Measurements from ENCODE around the gene PDGFC. TPM values are rescaled to one million over a fixed set of nuclear protein-coding genes. Genes with fewer than 3 reads are reported as not detected.

The PDGFC gene
- total and polyA plus RNA-seq, 5 experiments from 2014 or later = not detected

- no peak for DNase-seq
- Mint-ChIP-seq H3K27ac (no peak overlapping the region), H3K9me3 (peaks cover 0 to 15% (median 4%) of the 10 kb centered on the region in 9 donors), H3K36me3 (no peaks in the 10 kb centered on the region), H3K4me1 (no peaks in the 10 kb centered on the region), H3K4me3 (no peak overlapping the region), H3K27me3 (no peaks in the 10 kb centered on the region)
- POLR2A ChIA-PET = no interaction called here
- no peak for ATAC-seq
Observed at GRCh38 chr4:156749426-156750403, 221.9 kb downstream of the PDGFC start.

GRCh38 chr4:156746111-156746510 is 225.5 kb downstream of the PDGFC start:
- H3K36me3 Mint-ChIP-seq = no peaks in the 10 kb centered on the region
- POLR2A ChIA-PET = no interaction called here
- DNase-seq (no peak), ATAC-seq (no peak)
- no peaks in the 10 kb centered on the region for H3K27me3 Mint-ChIP-seq
- peaks cover 0 to 22% (median 8%) of the 10 kb centered on the region in 9 donors for H3K9me3 Mint-ChIP-seq
- H3K4me3 Mint-ChIP-seq = no peak overlapping the region
- no peaks in the 10 kb centered on the region for H3K4me1 Mint-ChIP-seq
- H3K27ac Mint-ChIP-seq = no peak overlapping the region

- DNase-seq = no peak
- H3K4me1 Mint-ChIP-seq = no peaks in the 10 kb centered on the region
Observed at GRCh38 chr4:156738766-156739165, 232.8 kb downstream of the PDGFC start.

GRCh38 chr4:156734965-156735895 is 236.4 kb downstream of the PDGFC start:
- Mint-ChIP-seq H3K27ac (no peak overlapping the region), H3K4me1 (no peaks in the 10 kb centered on the region), H3K27me3 (no peaks in the 10 kb centered on the region), H3K4me3 (no peak overlapping the region), H3K36me3 (no peaks in the 10 kb centered on the region), H3K9me3 (peaks cover 0 to 28% (median 12%) of the 10 kb centered on the region in 9 donors)
- POLR2A ChIA-PET = no interaction called here
- no peak for DNase-seq
- ATAC-seq = no peak

More at GRCh38 chr4:156738766-156739165, 232.8 kb downstream of the PDGFC start:
- POLR2A ChIA-PET = no interaction called here
- H3K27ac Mint-ChIP-seq = no peak overlapping the region
- H3K9me3 Mint-ChIP-seq = peaks cover 0 to 14% (median 6%) of the 10 kb centered on the region in 9 donors
- no peak for ATAC-seq
- no peaks in the 10 kb centered on the region for H3K27me3 Mint-ChIP-seq
- H3K36me3 Mint-ChIP-seq = no peaks in the 10 kb centered on the region
- no peak overlapping the region for H3K4me3 Mint-ChIP-seq

- no peak for ATAC-seq
- no peak for DNase-seq
- Mint-ChIP-seq H3K27ac (no peak overlapping the region), H3K9me3 (peaks cover 0 to 36% (median 12%) of the 10 kb centered on the region in 9 donors), H3K4me1 (no peaks in the 10 kb centered on the region), H3K27me3 (no peaks in the 10 kb centered on the region), H3K36me3 (no peaks in the 10 kb centered on the region), H3K4me3 (no peak overlapping the region)
- POLR2A ChIA-PET = no interaction called here
Observed at GRCh38 chr4:156733582-156733981, 238.0 kb downstream of the PDGFC start.

- no peak for ATAC-seq
- DNase-seq = no peak
- Mint-ChIP-seq H3K36me3 (no peaks in the 10 kb centered on the region), H3K4me3 (no peak overlapping the region), H3K27ac (no peak overlapping the region), H3K9me3 (peaks cover 0 to 36% (median 12%) of the 10 kb centered on the region in 9 donors), H3K27me3 (no peaks in the 10 kb centered on the region), H3K4me1 (no peaks in the 10 kb centered on the region)
- POLR2A ChIA-PET = no interaction called here
Observed at GRCh38 chr4:156732634-156733033, 239.0 kb downstream of the PDGFC start.

GRCh38 chr4:156729416-156729815 is 242.2 kb downstream of the PDGFC start:
- ATAC-seq (no peak), DNase-seq (no peak)
- Mint-ChIP-seq H3K36me3 (no peaks in the 10 kb centered on the region), H3K27ac (no peak overlapping the region), H3K4me3 (no peak overlapping the region), H3K9me3 (peaks cover 0 to 30% (median 12%) of the 10 kb centered on the region in 9 donors), H3K4me1 (no peaks in the 10 kb centered on the region), H3K27me3 (no peaks in the 10 kb centered on the region)
- POLR2A ChIA-PET = no interaction called here

GRCh38 chr4:156725257-156725656 is 246.3 kb downstream of the PDGFC start:
- Mint-ChIP-seq H3K36me3 (no peaks in the 10 kb centered on the region), H3K27me3 (no peaks in the 10 kb centered on the region), H3K4me3 (no peak overlapping the region), H3K9me3 (peaks cover 0 to 16% (median 0%) of the 10 kb centered on the region in 9 donors), H3K27ac (no peak overlapping the region), H3K4me1 (no peaks in the 10 kb centered on the region)
- POLR2A ChIA-PET = no interaction called here
- no peak for ATAC-seq
- DNase-seq = no peak

- ATAC-seq (no peak), DNase-seq (no peak)
- Mint-ChIP-seq H3K27me3 (no peaks in the 10 kb centered on the region), H3K4me3 (no peak overlapping the region), H3K36me3 (no peaks in the 10 kb centered on the region), H3K27ac (no peak overlapping the region), H3K4me1 (no peaks in the 10 kb centered on the region), H3K9me3 (peaks cover 0 to 16% (median 0%) of the 10 kb centered on the region in 9 donors)
- POLR2A ChIA-PET = no interaction called here
Observed at GRCh38 chr4:156723951-156724668, 247.5 kb downstream of the PDGFC start.

- no peak overlapping the region for H3K4me3 Mint-ChIP-seq
- POLR2A ChIA-PET = no interaction called here
- no peaks in the 10 kb centered on the region for H3K36me3 Mint-ChIP-seq
- H3K27ac Mint-ChIP-seq = no peak overlapping the region
- H3K4me1 Mint-ChIP-seq = no peaks in the 10 kb centered on the region
- ATAC-seq (no peak), DNase-seq (no peak)
- no peaks in the 10 kb centered on the region for H3K27me3 Mint-ChIP-seq
- H3K9me3 Mint-ChIP-seq = peaks cover 0 to 16% (median 0%) of the 10 kb centered on the region in 9 donors
Observed at GRCh38 chr4:156718226-156718625, 253.4 kb downstream of the PDGFC start.

- Mint-ChIP-seq H3K27ac (no peak overlapping the region), H3K4me3 (no peak overlapping the region), H3K4me1 (no peaks in the 10 kb centered on the region), H3K27me3 (no peaks in the 10 kb centered on the region), H3K36me3 (no peaks in the 10 kb centered on the region), H3K9me3 (peaks cover 0 to 5% (median 0%) of the 10 kb centered on the region in 9 donors)
- POLR2A ChIA-PET = no interaction called here
- ATAC-seq = no peak
- no peak for DNase-seq
Observed at GRCh38 chr4:156711193-156711590, 260.4 kb downstream of the PDGFC start.
